ENCODE measurements around the gene STK16. TPM values are rescaled to one million over a fixed set of nuclear protein-coding genes. Genes with fewer than 3 reads are reported as not detected.

STK16 gene
- total RNA-seq, 1 donor from 2014 or later, result 19.9 TPM

- DNase-seq (ENCODE audit: low spot score), result peak; percentile 68
- no peaks in the 10 kb centered on the region for H3K9me3 ChIP-seq (ENCODE audit: low read depth)
- Mint-ChIP-seq H3K36me3 (peaks cover 18% of the 10 kb centered on the region), H3K4me3 (peak overlapping the region; percentile 97), H3K4me1 (peaks cover 26% of the 10 kb centered on the region), H3K27ac (peak overlapping the region; percentile 59), H3K27me3 (ENCODE audit: insufficient read depth, low read depth) (no peaks in the 10 kb centered on the region), H3K9me3 (no peaks in the 10 kb centered on the region)
- peaks cover 12% of the 10 kb centered on the region for H3K4me1 ChIP-seq
- H3K4me3 ChIP-seq, result peak overlapping the region; percentile 76
- no peaks in the 10 kb centered on the region for H3K27me3 ChIP-seq
- TF ChIP-seq, protein P1, sequence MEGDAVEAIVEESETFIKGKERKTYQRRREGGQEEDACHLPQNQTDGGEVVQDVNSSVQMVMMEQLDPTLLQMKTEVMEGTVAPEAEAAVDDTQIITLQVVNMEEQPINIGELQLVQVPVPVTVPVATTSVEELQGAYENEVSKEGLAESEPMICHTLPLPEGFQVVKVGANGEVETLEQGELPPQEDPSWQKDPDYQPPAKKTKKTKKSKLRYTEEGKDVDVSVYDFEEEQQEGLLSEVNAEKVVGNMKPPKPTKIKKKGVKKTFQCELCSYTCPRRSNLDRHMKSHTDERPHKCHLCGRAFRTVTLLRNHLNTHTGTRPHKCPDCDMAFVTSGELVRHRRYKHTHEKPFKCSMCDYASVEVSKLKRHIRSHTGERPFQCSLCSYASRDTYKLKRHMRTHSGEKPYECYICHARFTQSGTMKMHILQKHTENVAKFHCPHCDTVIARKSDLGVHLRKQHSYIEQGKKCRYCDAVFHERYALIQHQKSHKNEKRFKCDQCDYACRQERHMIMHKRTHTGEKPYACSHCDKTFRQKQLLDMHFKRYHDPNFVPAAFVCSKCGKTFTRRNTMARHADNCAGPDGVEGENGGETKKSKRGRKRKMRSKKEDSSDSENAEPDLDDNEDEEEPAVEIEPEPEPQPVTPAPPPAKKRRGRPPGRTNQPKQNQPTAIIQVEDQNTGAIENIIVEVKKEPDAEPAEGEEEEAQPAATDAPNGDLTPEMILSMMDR (IDR thresholded peaks at IDR 0.05), result no peak
- peak overlapping the region; percentile 91 for H3K4me2 ChIP-seq
- H2AFZ ChIP-seq (replicated peaks), result peak overlapping the region; percentile 27
- no peaks in the 10 kb centered on the region for H3K36me3 ChIP-seq
- H3K79me2 ChIP-seq (ENCODE audit: low read depth), result peaks cover 37% of the 10 kb centered on the region
- peaks cover 4% of the 10 kb centered on the region for H4K20me1 ChIP-seq (ENCODE audit: low read depth)
- H3K27ac ChIP-seq, result peak overlapping the region; percentile 32
- H3K9ac ChIP-seq, result peak overlapping the region; percentile 48
- H3F3A ChIP-seq (ENCODE audit: low read depth), result peaks cover 11% of the 10 kb centered on the region
These were observed 15.2 kb upstream of the STK16 start for GRCh38 chr2:219230059-219230540.

GRCh38 chr2:219234331-219234730, 10.9 kb upstream of the STK16 start:
- H3K27ac Mint-ChIP-seq, result no peak overlapping the region
- no peaks in the 10 kb centered on the region for H3K27me3 ChIP-seq
- H3F3A ChIP-seq (ENCODE audit: low read depth), result peaks cover 11% of the 10 kb centered on the region
- peaks cover 11% of the 10 kb centered on the region for H3K4me1 Mint-ChIP-seq
- H3K36me3 Mint-ChIP-seq, result peaks cover 30% of the 10 kb centered on the region
- no peaks in the 10 kb centered on the region for H3K9me3 Mint-ChIP-seq
- peaks cover 19% of the 10 kb centered on the region for H3K79me2 ChIP-seq (ENCODE audit: low read depth)
- H4K20me1 ChIP-seq (ENCODE audit: low read depth), result no peaks in the 10 kb centered on the region
- no peaks in the 10 kb centered on the region for H3K9me3 ChIP-seq (ENCODE audit: low read depth)
- no peak overlapping the region for H3K4me3 ChIP-seq
- TF ChIP-seq EZH2 (IDR thresholded peaks at IDR 0.05), result no peak
- no peak for TF ChIP-seq EZH2phosphoT487 (IDR thresholded peaks at IDR 0.05)
- TF ChIP-seq, protein P1 (IDR thresholded peaks at IDR 0.05), result no peak
- no peak overlapping the region for H3K27ac ChIP-seq
- no peak overlapping the region for H2AFZ ChIP-seq (replicated peaks)
- no peak overlapping the region for H3K4me3 Mint-ChIP-seq
- peaks cover 4% of the 10 kb centered on the region for H3K4me1 ChIP-seq
- no peaks in the 10 kb centered on the region for H3K36me3 ChIP-seq
- H3K4me2 ChIP-seq, result no peak overlapping the region
- DNase-seq (ENCODE audit: low spot score), result no peak
- H3K9ac ChIP-seq, result no peak overlapping the region
- peaks cover 2% of the 10 kb centered on the region for H3K27me3 Mint-ChIP-seq (ENCODE audit: insufficient read depth, low read depth)

GRCh38 chr2:219243291-219243761, 2.0 kb upstream of the STK16 start:
- Histone ChIP-seq H3K27ac (no peak overlapping the region), H4K20me1 (ENCODE audit: low read depth) (no peaks in the 10 kb centered on the region), H3K79me2 (ENCODE audit: low read depth) (peaks cover 11% of the 10 kb centered on the region), H3K9ac (no peak overlapping the region), H3K4me2 (no peak overlapping the region), H3K27me3 (no peaks in the 10 kb centered on the region), H3K9me3 (ENCODE audit: low read depth) (no peaks in the 10 kb centered on the region), H3F3A (ENCODE audit: low read depth) (peaks cover 12% of the 10 kb centered on the region), H3K36me3 (no peaks in the 10 kb centered on the region), H3K4me3 (no peak overlapping the region), H2AFZ (replicated peaks) (no peak overlapping the region), H3K4me1 (no peaks in the 10 kb centered on the region)
- Mint-ChIP-seq H3K4me1 (peaks cover 15% of the 10 kb centered on the region), H3K4me3 (peak overlapping the region; percentile 73), H3K27me3 (ENCODE audit: insufficient read depth, low read depth) (no peaks in the 10 kb centered on the region), H3K36me3 (peaks cover 3% of the 10 kb centered on the region), H3K9me3 (no peaks in the 10 kb centered on the region), H3K27ac (no peak overlapping the region)
- TF ChIP-seq EZH2 (IDR thresholded peaks at IDR 0.05), result no peak
- TF ChIP-seq, protein P1 (IDR thresholded peaks at IDR 0.05), result no peak
- TF ChIP-seq EZH2phosphoT487 (IDR thresholded peaks at IDR 0.05), result no peak
- no peak for DNase-seq (ENCODE audit: low spot score)
